ENCODE results near the gene TPO. TPM values are rescaled to one million over a fixed set of nuclear protein-coding genes. Genes with fewer than 3 reads are reported as not detected.

The TPO gene
- polyA plus RNA-seq, 1 donor from 2014 or later = not detected

DNA sequence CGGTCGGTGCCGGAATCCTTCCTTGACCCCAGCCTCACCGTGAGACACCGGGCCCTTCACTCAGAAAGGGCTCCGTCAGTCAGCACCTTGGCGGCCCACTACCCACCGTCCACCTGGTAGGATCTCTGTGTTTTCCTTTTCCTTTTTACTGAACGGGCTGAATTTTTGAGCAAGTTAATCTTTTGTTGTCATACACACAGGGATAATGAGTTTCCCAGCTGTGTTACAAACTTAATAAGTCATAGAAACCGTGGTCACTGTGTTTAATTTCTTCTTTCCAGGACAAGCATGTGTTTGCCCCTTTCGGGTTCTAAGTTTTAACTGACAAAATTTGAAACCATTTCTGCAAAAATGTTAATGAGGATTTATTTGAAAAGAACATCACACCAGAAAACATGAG, 39.0 kb upstream of the TPO start:
- Histone ChIP-seq H3K4me3 (ENCODE audit: low read length) (no peak overlapping the region), H3F3A (ENCODE audit: insufficient read depth, low read length, poor library complexity, severe bottlenecking) (no peaks in the 10 kb centered on the region)

DNA sequence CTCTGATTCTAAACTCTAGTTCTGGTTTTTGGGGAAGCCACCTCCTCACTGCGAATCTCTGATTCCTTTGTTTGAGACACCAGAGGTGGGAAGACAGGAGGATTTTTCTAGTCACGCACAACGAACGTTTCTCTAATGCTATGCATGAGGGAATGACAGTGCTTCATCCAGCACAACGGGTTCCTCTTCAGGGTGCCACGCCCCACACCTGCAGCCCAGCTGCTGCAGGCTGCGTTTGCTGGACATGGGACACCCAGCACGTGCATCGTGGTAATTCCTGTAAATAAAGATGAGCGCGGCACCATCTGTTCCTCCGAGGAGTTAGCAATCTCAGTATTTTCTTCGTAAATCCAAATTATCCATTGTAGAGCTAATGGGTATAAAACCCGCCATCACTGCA, 37.5 kb upstream of the TPO start:
- no peaks in the 10 kb centered on the region for H3K9me2 ChIP-seq (ENCODE audit: insufficient read depth, low read length)
- TF ChIP-seq, protein P1, sequence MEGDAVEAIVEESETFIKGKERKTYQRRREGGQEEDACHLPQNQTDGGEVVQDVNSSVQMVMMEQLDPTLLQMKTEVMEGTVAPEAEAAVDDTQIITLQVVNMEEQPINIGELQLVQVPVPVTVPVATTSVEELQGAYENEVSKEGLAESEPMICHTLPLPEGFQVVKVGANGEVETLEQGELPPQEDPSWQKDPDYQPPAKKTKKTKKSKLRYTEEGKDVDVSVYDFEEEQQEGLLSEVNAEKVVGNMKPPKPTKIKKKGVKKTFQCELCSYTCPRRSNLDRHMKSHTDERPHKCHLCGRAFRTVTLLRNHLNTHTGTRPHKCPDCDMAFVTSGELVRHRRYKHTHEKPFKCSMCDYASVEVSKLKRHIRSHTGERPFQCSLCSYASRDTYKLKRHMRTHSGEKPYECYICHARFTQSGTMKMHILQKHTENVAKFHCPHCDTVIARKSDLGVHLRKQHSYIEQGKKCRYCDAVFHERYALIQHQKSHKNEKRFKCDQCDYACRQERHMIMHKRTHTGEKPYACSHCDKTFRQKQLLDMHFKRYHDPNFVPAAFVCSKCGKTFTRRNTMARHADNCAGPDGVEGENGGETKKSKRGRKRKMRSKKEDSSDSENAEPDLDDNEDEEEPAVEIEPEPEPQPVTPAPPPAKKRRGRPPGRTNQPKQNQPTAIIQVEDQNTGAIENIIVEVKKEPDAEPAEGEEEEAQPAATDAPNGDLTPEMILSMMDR (IDR thresholded peaks at IDR 0.05; ENCODE audit: poor library complexity, severe bottlenecking) = no peak
- TF ChIP-seq POLR2AphosphoS5 (IDR thresholded peaks at IDR 0.05) (no peak), MXI1 (conservative IDR thresholded peaks at IDR 0.05; ENCODE audit: poor library complexity, severe bottlenecking) (no peak), EP300 (conservative IDR thresholded peaks at IDR 0.05; ENCODE audit: poor library complexity, severe bottlenecking) (no peak), RAD21 (conservative IDR thresholded peaks at IDR 0.05) (no peak)
- TF ChIP-seq, protein P2, sequence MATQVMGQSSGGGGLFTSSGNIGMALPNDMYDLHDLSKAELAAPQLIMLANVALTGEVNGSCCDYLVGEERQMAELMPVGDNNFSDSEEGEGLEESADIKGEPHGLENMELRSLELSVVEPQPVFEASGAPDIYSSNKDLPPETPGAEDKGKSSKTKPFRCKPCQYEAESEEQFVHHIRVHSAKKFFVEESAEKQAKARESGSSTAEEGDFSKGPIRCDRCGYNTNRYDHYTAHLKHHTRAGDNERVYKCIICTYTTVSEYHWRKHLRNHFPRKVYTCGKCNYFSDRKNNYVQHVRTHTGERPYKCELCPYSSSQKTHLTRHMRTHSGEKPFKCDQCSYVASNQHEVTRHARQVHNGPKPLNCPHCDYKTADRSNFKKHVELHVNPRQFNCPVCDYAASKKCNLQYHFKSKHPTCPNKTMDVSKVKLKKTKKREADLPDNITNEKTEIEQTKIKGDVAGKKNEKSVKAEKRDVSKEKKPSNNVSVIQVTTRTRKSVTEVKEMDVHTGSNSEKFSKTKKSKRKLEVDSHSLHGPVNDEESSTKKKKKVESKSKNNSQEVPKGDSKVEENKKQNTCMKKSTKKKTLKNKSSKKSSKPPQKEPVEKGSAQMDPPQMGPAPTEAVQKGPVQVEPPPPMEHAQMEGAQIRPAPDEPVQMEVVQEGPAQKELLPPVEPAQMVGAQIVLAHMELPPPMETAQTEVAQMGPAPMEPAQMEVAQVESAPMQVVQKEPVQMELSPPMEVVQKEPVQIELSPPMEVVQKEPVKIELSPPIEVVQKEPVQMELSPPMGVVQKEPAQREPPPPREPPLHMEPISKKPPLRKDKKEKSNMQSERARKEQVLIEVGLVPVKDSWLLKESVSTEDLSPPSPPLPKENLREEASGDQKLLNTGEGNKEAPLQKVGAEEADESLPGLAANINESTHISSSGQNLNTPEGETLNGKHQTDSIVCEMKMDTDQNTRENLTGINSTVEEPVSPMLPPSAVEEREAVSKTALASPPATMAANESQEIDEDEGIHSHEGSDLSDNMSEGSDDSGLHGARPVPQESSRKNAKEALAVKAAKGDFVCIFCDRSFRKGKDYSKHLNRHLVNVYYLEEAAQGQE (IDR thresholded peaks at IDR 0.05; ENCODE audit: borderline replicate concordance) = no peak
- H3K36me3 ChIP-seq (ENCODE audit: insufficient read depth, low read length) = no peaks in the 10 kb centered on the region
- no peak overlapping the region for H3K4me2 ChIP-seq (ENCODE audit: low read length)
- no peaks in the 10 kb centered on the region for H3K9me3 ChIP-seq (ENCODE audit: low read length)
- H3K4me3 ChIP-seq (ENCODE audit: low read length) = no peak overlapping the region
- H2AFZ ChIP-seq (ENCODE audit: low read depth, low read length) = no peak overlapping the region
- H3F3A ChIP-seq (ENCODE audit: insufficient read depth, low read length, poor library complexity, severe bottlenecking) = no peaks in the 10 kb centered on the region
- no peaks in the 10 kb centered on the region for H3K27me3 ChIP-seq (ENCODE audit: insufficient read depth, low read depth, low read length)
- no peak overlapping the region for H3K27ac ChIP-seq (ENCODE audit: low read length)
- H3K9ac ChIP-seq (ENCODE audit: low read length) = no peak overlapping the region
- H3K79me2 ChIP-seq (replicated peaks; ENCODE audit: insufficient read depth, low read length) = no peaks in the 10 kb centered on the region
- H4K20me1 ChIP-seq (ENCODE audit: insufficient read depth) = no peaks in the 10 kb centered on the region

More for the DNA sequence above, 39.0 kb upstream of the TPO start:
- no peaks in the 10 kb centered on the region for H3K27me3 ChIP-seq (ENCODE audit: insufficient read depth, low read depth, low read length)
- TF ChIP-seq, protein P1 (IDR thresholded peaks at IDR 0.05; ENCODE audit: poor library complexity, severe bottlenecking) = no peak
- no peak for TF ChIP-seq SMC3 (conservative IDR thresholded peaks at IDR 0.05; ENCODE audit: poor library complexity)
- no peak for TF ChIP-seq TAF1 (IDR thresholded peaks at IDR 0.05; ENCODE audit: low read depth)
- TF ChIP-seq RAD21 (conservative IDR thresholded peaks at IDR 0.05) = no peak
- no peak for TF ChIP-seq EP300 (conservative IDR thresholded peaks at IDR 0.05; ENCODE audit: poor library complexity, severe bottlenecking)
- TF ChIP-seq EZH2 (IDR thresholded peaks at IDR 0.05; ENCODE audit: borderline replicate concordance, insufficient read depth, low read length, poor library complexity, severe bottlenecking) = no peak
- TF ChIP-seq POLR2AphosphoS5 (IDR thresholded peaks at IDR 0.05) = no peak
- TF ChIP-seq, protein P2 (IDR thresholded peaks at IDR 0.05; ENCODE audit: borderline replicate concordance) = no peak
- TF ChIP-seq MXI1 (conservative IDR thresholded peaks at IDR 0.05; ENCODE audit: poor library complexity, severe bottlenecking) = no peak
- H3K4me2 ChIP-seq (ENCODE audit: low read length) = no peak overlapping the region
- H3K9me3 ChIP-seq (ENCODE audit: low read length) = no peaks in the 10 kb centered on the region
- H3K9ac ChIP-seq (ENCODE audit: low read length) = no peak overlapping the region
- no peak overlapping the region for H2AFZ ChIP-seq (ENCODE audit: low read depth, low read length)
- H3K36me3 ChIP-seq (ENCODE audit: insufficient read depth, low read length) = no peaks in the 10 kb centered on the region
- no peaks in the 10 kb centered on the region for H3K79me2 ChIP-seq (replicated peaks; ENCODE audit: insufficient read depth, low read length)
- H3K9me2 ChIP-seq (ENCODE audit: insufficient read depth, low read length) = no peaks in the 10 kb centered on the region
- H4K20me1 ChIP-seq (ENCODE audit: insufficient read depth) = no peaks in the 10 kb centered on the region
- no peak overlapping the region for H3K27ac ChIP-seq (ENCODE audit: low read length)
